GM13976 (cell line): ENCODE data around the gene COL11A1.

Experiments
- DNase-seq: peaks from one replicate; pipeline ENCODE4 v3.0.0; 2012; ENCODE audit warnings: low spot score
- CTCF ChIP-seq: IDR thresholded peaks from 2 replicates; pipeline ENCODE4 v1.5.1; 2012; ENCODE audit warnings: borderline replicate concordance, mild to moderate bottlenecking; ENCODE audit not compliant: insufficient read depth; ENCODE audit errors: extremely low read depth, missing control alignments, control extremely low read depth
- in situ Hi-C: fragments of 300-500 bp; cut with MboI; formaldehyde crosslinking; loops from one replicate; pipeline ENCODE4 v1.12.0; 2022; ENCODE audit warnings: low sequenced_read_pairs, mixed read lengths, inconsistent platforms; ENCODE audit not compliant: unreplicated experiment

Gene COL11A1

GRCh38 chr1:102853701-102854187 lies 254.6 kb downstream of the COL11A1 start:
- no peak for DNase-seq
- in situ Hi-C loops, result no loop called here
- TF ChIP-seq CTCF, result no peak

- no peak for TF ChIP-seq CTCF
- DNase-seq, result no peak
- in situ Hi-C loops, result no loop called here
These were observed 255.2 kb downstream of the COL11A1 start for GRCh38 chr1:102853136-102853535.

GRCh38 chr1:102852613-102853012 lies 255.7 kb downstream of the COL11A1 start:
- in situ Hi-C loops, result no loop called here
- no peak for TF ChIP-seq CTCF
- DNase-seq, result no peak

- no peak for TF ChIP-seq CTCF
- in situ Hi-C loops, result no loop called here
- DNase-seq, result no peak
These were observed 256.7 kb downstream of the COL11A1 start for GRCh38 chr1:102851616-102852015.

GRCh38 chr1:102842606-102843005 lies 265.7 kb downstream of the COL11A1 start:
- TF ChIP-seq CTCF, result no peak
- no peak for DNase-seq
- in situ Hi-C loops, result no loop called here

- no peak for TF ChIP-seq CTCF
- in situ Hi-C loops, result no loop called here
- no peak for DNase-seq
These were observed 267.6 kb downstream of the COL11A1 start for GRCh38 chr1:102840741-102841140.

GRCh38 chr1:102838016-102838415 lies 270.3 kb downstream of the COL11A1 start:
- TF ChIP-seq CTCF, result no peak
- DNase-seq, result no peak
- in situ Hi-C loops, result no loop called here
